IPS DF 6.9 (cell line): Measurements from ENCODE around the gene PYGB.

ENCODE experiments used
- DNase-seq: peaks from one replicate; pipeline ENCODE4 v3.0.0-alpha.2; 2013; ENCODE audit warnings: low read depth, low spot score
- H3K27ac ChIP-seq: one replicate; pipeline ENCODE4 v1.5.1; 2013; ENCODE audit warnings: low read length, control low read depth
- H3K27me3 ChIP-seq: 2 replicates; pipeline ENCODE4 v1.6.1; 2013; ENCODE audit warnings: mild to moderate bottlenecking, low read length; ENCODE audit not compliant: control insufficient read depth, insufficient read depth
- H3K36me3 ChIP-seq: 2 replicates; pipeline ENCODE4 v1.6.1; 2013; ENCODE audit warnings: low read length; ENCODE audit not compliant: control insufficient read depth, insufficient read depth
- H3K4me1 ChIP-seq: 2 replicates; pipeline ENCODE4 v1.6.1; 2013; ENCODE audit warnings: low read length; ENCODE audit not compliant: control insufficient read depth, insufficient read depth
- H3K4me3 ChIP-seq: 2 replicates; pipeline ENCODE4 v1.5.1; 2013; ENCODE audit warnings: mild to moderate bottlenecking, low read length
- H3K9me3 ChIP-seq: 2 replicates; pipeline ENCODE4 v1.6.1; 2013; ENCODE audit warnings: low read length, inconsistent platforms; ENCODE audit not compliant: control insufficient read depth, insufficient read depth
- WGBS: extraction: QIAGEN DNeasy Blood & Tissue Kit; methylation state at CpG from one replicate; pipeline ENCODE4 v1.1.7; 2013; ENCODE audit warnings: mixed read lengths, missing lambda C conversion rate; ENCODE audit not compliant: insufficient read length, insufficient coverage; 5-methylcytosine and 5-hydroxymethylcytosine counted together

The PYGB gene

DNA sequence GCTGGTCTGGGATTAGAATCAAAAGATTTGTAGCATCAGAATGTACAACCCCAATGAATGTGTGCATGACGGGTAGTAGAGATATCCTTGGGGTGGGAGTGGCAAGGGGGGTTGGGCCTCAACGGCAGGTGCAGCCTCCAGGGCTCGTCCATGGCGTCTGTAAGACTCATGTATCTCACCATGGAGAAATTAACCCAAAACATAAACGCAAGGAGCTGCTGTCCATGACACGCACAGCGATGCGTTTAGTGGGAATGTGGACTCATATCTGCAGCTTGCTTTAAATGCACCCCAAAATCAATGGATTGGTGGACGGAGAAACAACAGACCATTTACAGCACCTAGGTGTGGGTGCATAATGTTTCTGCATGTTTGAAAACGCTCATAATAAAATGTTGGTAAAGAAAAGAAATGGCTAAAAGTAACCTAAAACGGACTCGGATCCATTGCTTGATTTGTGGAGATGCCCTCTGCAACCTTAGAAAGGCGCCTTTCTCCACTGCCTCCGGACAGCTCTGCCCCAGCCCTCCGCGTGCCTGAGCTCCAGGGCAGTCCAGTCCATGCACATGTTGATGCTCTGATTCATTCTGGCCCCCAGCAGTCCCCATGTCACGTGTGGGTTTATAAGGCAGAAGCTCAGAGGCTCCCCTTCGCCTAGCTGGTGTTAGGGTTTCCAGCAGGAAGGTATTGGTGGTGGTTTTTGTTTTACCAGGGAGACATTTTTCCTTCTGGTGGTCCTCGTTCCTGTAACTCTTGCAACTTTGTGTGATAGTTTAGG, 24.5 kb downstream of the PYGB start:
- H3K4me3 ChIP-seq = no peak overlapping the region
- no peak overlapping the region for H3K27ac ChIP-seq
- WGBS = no CpG with 5 or more reads among the region's 19 CpGs
- no peaks in the 10 kb centered on the region for H3K4me1 ChIP-seq
- H3K9me3 ChIP-seq = no peaks in the 10 kb centered on the region
- DNase-seq = no peak
- peaks cover 15% of the 10 kb centered on the region for H3K36me3 ChIP-seq
- H3K27me3 ChIP-seq = no peaks in the 10 kb centered on the region

DNA sequence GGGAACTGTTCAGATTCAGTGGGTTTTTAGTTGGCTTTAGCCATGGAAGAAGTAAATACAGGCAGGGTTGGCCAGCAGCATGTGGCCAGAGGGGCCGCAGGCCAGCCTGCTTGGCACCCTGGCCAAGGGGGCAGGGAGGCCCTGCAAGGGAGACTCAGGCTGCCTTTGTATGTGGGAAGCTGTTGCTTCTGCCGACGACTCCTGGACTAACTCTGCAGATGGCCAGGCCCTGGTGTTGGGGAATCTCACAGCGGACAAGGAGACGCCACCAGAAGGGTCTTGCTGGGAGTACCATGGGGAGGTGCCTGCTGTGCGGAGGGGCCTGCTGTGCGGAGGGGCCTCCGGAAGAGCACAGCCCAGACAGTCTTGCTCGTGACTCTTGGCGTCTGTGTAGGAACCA, 25.2 kb downstream of the PYGB start:
- Histone ChIP-seq H3K9me3 (no peaks in the 10 kb centered on the region), H3K4me3 (no peak overlapping the region), H3K27me3 (no peaks in the 10 kb centered on the region), H3K4me1 (no peaks in the 10 kb centered on the region), H3K36me3 (peaks cover 15% of the 10 kb centered on the region), H3K27ac (no peak overlapping the region)
- DNase-seq = no peak
- WGBS = no CpG with 5 or more reads among the region's 10 CpGs

DNA sequence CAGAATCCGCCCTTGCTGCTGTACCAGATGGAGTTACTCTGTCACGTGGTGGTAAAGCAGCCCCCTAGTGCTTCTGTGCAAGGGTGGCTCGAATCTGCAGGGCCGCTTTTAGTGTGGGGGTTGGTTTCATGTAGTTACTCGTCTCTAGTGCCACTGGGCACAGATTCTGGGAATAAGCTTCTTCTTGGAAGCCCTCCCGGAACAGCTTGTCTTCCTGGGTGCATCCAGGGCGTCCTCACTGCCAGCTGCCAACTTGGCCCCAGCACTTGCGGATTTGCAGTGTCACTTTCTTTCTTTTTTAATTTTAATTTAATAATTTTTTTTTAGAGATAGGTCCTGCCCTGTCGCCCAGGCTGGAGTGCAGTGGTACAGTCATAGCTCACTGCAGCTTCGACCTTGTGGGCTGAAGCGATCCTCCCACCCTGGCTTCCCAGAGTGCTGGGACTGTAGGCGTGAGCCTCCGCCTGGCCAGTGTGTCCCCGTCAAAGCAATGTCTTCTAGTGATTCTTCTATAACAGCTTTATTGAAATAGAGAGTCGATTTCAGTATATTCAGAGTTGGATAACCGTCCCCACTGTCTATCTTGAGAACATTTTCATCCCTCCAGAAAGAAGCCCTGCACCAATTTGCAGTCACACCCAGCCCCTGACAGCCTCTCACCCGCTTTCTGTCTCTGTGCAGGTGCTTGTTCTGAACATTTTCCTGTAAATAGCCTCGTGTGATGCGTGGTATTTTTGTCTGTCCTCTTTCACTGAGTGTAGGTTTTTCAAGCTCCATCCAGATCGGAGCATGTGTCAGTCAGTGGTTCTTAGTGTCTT, 25.9 kb downstream of the PYGB start:
- Histone ChIP-seq H3K4me3 (no peak overlapping the region), H3K27me3 (no peaks in the 10 kb centered on the region), H3K9me3 (no peaks in the 10 kb centered on the region), H3K27ac (no peak overlapping the region), H3K36me3 (peaks cover 22% of the 10 kb centered on the region), H3K4me1 (no peaks in the 10 kb centered on the region)
- no peak for DNase-seq
- WGBS = no CpG with 5 or more reads among the region's 20 CpGs

DNA sequence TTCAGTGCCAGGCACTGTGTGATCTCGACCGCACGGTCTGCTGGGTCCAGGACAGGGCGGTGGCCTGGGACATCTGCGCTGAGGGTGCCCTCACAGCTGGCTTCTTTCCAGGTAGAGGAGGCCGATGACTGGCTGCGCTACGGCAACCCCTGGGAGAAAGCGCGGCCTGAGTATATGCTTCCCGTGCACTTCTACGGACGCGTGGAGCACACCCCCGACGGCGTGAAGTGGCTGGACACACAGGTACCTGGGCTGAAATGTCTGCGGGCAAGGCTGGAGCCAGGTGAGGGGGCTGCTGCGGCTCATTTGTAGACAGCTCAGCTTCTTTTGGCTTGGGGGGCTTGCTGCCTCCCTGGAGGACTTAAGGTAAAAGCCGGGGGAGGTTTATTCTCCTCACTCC, 26.6 kb downstream of the PYGB start:
- H3K27ac ChIP-seq = no peak overlapping the region
- no peaks in the 10 kb centered on the region for H3K4me1 ChIP-seq
- H3K4me3 ChIP-seq = no peak overlapping the region
- DNase-seq = no peak
- no CpG with 5 or more reads among the region's 20 CpGs for WGBS
- no peaks in the 10 kb centered on the region for H3K9me3 ChIP-seq
- no peaks in the 10 kb centered on the region for H3K27me3 ChIP-seq
- peaks cover 26% of the 10 kb centered on the region for H3K36me3 ChIP-seq

DNA sequence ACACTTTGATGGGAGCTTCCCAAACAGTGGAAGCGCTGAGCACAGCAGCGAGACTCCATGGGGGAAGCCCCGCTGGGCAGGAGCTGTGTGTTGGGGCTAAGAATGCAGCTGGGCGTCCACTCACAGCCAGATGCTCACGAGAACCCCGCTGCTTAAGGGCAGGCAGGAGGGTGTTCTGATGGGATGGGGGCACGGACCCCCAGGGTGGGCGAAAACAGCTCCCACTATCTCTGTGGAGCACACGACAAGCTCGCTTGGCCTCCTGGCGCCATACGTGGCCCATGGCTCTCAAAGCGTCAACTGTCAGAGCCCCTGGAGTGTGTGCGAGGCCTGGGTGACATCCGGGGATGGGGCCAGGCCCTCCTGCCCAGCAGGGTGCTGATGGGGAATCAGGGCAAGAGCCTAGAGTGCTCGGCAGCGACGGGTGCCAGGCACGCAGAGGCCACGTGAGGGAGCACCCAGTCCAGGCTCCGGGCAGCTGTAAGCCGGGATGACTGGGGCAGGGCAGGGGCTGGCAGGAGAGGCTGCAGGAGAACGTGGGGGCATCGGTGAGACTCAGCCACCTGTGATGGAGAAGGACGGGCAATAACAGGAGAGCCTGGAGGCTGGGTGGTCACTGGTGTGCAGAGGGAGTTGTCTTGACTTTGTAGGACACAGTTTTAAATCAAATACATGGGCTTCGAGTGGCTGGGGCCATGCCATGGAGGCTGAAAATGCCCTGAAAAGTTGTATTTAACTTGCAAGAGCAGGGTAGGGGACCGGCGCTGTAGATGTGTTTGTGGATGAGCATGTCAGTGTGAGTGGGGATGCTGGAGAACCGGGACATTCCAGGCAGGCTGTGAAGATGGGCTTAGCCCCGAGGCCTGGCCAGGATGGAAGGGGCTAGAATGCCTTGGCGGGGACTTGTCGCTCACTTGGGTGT, 27.3 kb downstream of the PYGB start:
- H3K4me1 ChIP-seq = no peaks in the 10 kb centered on the region
- DNase-seq = no peak
- no peaks in the 10 kb centered on the region for H3K27me3 ChIP-seq
- H3K9me3 ChIP-seq = no peaks in the 10 kb centered on the region
- no CpG with 5 or more reads among the region's 32 CpGs for WGBS
- no peak overlapping the region for H3K27ac ChIP-seq
- H3K36me3 ChIP-seq = peaks cover 26% of the 10 kb centered on the region
- no peak overlapping the region for H3K4me3 ChIP-seq

DNA sequence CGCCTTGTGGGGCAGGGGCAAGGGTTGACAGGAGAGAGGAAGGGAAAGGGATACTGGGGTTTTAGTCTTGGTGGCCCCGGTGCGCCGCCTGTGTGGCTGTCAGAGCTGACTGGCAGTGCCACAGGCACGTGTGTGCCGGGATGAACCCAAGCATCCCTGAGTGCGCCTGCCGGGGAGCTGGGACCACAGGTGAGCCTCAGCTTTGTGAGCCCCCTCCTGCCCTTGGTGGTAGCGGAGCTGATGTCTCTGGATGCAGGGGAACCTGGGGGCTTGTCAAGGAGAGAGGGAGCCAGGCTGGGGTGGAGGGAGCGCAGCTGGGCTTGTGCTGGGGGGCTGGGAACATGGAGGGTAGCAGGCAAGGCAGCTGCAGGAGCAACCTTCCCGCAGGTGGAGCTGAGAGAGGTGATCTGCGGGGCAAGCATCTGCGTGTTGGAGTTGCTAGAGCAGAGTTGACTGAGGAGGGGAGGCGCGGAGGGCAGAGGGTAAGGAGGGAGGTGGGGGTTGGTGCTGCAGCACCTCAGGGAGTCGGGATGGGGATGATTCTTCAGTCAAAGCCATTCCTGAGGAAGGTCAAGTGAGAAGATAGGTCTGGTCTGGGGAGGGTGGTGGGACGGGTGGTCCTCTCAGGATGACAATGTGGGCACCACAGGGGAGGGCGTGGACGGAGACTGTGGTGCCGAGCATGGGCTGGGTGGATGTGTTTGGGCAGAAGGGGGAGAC, 28.1 kb downstream of the PYGB start:
- Histone ChIP-seq H3K4me3 (no peak overlapping the region), H3K27ac (no peak overlapping the region), H3K27me3 (no peaks in the 10 kb centered on the region), H3K36me3 (peaks cover 24% of the 10 kb centered on the region), H3K9me3 (no peaks in the 10 kb centered on the region), H3K4me1 (no peaks in the 10 kb centered on the region)
- WGBS = no CpG with 5 or more reads among the region's 20 CpGs
- DNase-seq = no peak

DNA sequence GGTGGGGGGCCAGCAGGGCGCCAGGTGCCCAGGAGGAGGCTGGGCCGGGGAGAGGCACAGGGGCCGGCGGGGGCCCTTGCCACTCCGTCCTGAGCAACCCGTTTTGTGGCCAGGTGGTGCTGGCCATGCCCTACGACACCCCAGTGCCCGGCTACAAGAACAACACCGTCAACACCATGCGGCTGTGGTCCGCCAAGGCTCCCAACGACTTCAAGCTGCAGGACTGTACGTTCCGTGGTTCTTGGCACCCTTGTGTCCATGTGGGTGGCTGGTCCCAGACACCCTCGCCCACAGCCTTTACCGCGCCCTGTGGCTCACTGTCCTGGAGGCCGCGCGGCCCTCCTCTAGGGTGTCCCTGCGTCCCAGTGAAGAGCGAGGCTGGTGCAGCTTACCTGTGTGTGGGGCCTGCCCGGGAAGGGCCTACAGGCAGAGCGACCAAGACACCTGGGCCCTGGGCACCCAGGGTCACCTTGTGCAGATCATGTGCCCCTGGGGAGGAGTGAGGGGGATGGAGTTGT, 28.7 kb downstream of the PYGB start:
- WGBS = no CpG with 5 or more reads among the region's 24 CpGs
- no peaks in the 10 kb centered on the region for H3K27me3 ChIP-seq
- peaks cover 19% of the 10 kb centered on the region for H3K36me3 ChIP-seq
- no peaks in the 10 kb centered on the region for H3K4me1 ChIP-seq
- H3K4me3 ChIP-seq = no peak overlapping the region
- H3K9me3 ChIP-seq = no peaks in the 10 kb centered on the region
- no peak for DNase-seq
- H3K27ac ChIP-seq = no peak overlapping the region

DNA sequence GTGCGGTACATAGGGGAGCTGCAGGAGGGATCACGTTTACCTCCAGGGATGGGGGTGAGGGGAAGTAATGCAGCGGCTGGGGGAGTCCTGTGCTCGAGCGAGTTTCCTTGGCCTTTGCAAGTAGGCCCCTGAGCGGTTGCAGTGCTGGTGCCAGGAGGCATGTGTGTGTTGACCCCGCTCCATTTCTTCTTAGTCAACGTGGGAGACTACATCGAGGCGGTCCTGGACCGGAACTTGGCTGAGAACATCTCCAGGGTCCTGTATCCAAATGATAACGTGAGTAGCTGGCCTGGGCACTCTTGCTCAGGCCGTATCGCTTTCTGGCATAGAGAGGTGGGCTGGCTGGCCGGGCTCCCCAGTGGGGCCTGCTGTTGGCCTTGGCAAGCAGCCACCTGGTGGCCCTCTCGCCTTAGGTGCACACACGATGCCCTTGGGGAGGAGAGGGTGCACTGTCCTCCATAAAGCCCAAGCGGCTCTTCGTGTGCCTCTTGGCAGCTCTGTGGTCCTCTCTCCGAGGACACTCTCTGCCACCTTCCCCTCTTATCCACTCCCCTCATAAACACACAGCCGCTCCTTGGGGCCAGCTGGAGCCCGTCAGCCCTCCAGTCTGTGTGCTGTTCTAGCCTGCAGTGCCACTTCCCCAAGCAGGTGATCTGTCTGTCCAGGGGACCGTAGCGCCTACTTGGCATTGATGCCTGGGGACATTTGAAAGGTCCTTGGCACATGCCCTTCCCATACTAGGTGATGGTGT, 29.3 kb downstream of the PYGB start:
- peaks cover 20% of the 10 kb centered on the region for H3K36me3 ChIP-seq
- H3K4me3 ChIP-seq = no peak overlapping the region
- no CpG with 5 or more reads among the region's 24 CpGs for WGBS
- H3K4me1 ChIP-seq = no peaks in the 10 kb centered on the region
- H3K27ac ChIP-seq = no peak overlapping the region
- no peak for DNase-seq
- no peaks in the 10 kb centered on the region for H3K27me3 ChIP-seq
- H3K9me3 ChIP-seq = no peaks in the 10 kb centered on the region

DNA sequence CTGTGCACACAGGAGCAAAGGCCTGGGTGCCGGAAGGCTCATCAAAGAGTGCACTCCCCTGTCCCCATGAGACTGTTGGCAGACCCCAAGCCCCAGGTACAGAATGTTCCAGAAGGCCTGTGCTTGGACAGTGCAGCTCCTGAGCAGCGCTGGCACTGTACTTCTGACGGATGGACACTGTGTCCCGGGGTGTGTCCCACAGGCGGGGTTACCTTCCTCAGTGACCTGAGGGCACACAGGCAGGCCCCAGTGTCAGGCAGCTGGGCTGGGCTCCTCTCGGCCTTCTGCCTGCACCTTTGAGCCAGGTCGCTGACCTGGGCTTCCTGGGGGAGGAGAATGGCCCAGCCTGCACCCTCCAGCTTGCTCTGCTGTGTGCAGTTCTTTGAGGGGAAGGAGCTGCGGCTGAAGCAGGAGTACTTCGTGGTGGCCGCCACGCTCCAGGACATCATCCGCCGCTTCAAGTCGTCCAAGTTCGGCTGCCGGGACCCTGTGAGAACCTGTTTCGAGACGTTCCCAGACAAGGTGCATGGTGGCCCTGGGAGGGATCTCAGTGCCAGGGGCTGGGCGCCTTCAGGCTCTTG, 30.1 kb downstream of the PYGB start:
- WGBS = no CpG with 5 or more reads among the region's 19 CpGs

More for the DNA sequence above, 30.1 kb downstream of the PYGB start:
- Histone ChIP-seq H3K27ac (no peak overlapping the region), H3K4me3 (no peak overlapping the region), H3K36me3 (peaks cover 23% of the 10 kb centered on the region), H3K9me3 (no peaks in the 10 kb centered on the region), H3K27me3 (no peaks in the 10 kb centered on the region), H3K4me1 (no peaks in the 10 kb centered on the region; the same call in 1 of the 2 replicates)
- no peak for DNase-seq
